ENCODE results near the gene MLPH.

Gene MLPH

GRCh38 chr2:237515621-237516275 is 28.7 kb downstream of the MLPH start:
- Histone ChIP-seq H3K4me1 (ENCODE audit: control insufficient read depth, low read depth, low read length) (no peaks in the 10 kb centered on the region), H3K56ac (ENCODE audit: low read length) (no peak overlapping the region), H3K4ac (ENCODE audit: low read depth, low read length) (no peak overlapping the region), H2AK5ac (ENCODE audit: low read length) (no peak overlapping the region), H3K27ac (ENCODE audit: low read depth, low read length) (no peak overlapping the region), H3K9ac (ENCODE audit: low read length) (no peak overlapping the region), H3K18ac (ENCODE audit: low read length) (no peak overlapping the region), H3K79me1 (ENCODE audit: low read length) (no peaks in the 10 kb centered on the region), H3K27me3 (ENCODE audit: insufficient read depth, low read length, poor library complexity) (no peaks in the 10 kb centered on the region), H3K36me3 (ENCODE audit: control insufficient read depth, insufficient read depth, low read length) (no peaks in the 10 kb centered on the region), H3K4me2 (ENCODE audit: low read length) (no peak overlapping the region), H2BK15ac (replicated peaks; ENCODE audit: low read depth) (no peak overlapping the region), H3K79me2 (ENCODE audit: control insufficient read depth, insufficient read depth, low read length) (no peaks in the 10 kb centered on the region), H4K8ac (ENCODE audit: low read depth, low read length) (no peak overlapping the region), H2BK120ac (ENCODE audit: low read depth, low read length) (no peak overlapping the region), H2BK5ac (ENCODE audit: low read length) (no peak overlapping the region), H3K23ac (ENCODE audit: low read length) (no peak overlapping the region), H4K5ac (ENCODE audit: low read length) (no peak overlapping the region), H3K4me3 (ENCODE audit: low read length) (no peak overlapping the region)
- no peak for DNase-seq
- WGBS (ENCODE audit: extremely low coverage, insufficient coverage, low lambda C conversion rate) = no CpG with 5 or more reads among the region's 6 CpGs

DNA sequence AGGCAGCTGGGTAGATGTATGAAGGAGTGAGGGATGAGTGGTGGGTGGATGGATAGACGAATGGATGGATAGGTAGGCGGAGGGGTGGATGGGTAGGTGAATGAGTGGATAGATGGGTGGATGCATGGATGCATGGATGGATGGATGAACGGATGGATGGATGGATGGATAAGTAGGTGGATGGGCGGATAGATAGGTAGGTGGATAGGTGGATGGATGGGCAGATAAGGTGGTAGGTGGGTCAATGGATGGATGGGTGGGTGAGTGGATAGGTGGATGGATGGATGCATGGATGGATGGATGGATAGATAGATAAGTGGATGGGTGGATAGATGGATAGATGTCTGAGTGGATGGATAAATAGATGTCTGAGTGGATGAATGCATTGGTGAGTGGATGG is 30.1 kb downstream of the MLPH start:
- DNase-seq = no peak
- Histone ChIP-seq H3K4me1 (ENCODE audit: control insufficient read depth, low read depth, low read length) (no peaks in the 10 kb centered on the region), H3K18ac (ENCODE audit: low read length) (no peak overlapping the region), H4K5ac (ENCODE audit: low read length) (no peak overlapping the region), H3K9ac (ENCODE audit: low read length) (no peak overlapping the region), H3K4ac (ENCODE audit: low read depth, low read length) (no peak overlapping the region), H2AK5ac (ENCODE audit: low read length) (no peak overlapping the region), H3K56ac (ENCODE audit: low read length) (no peak overlapping the region), H3K27ac (ENCODE audit: low read depth, low read length) (no peak overlapping the region), H3K4me3 (ENCODE audit: low read length) (no peak overlapping the region), H2BK5ac (ENCODE audit: low read length) (no peak overlapping the region), H2BK120ac (ENCODE audit: low read depth, low read length) (no peak overlapping the region), H3K27me3 (ENCODE audit: insufficient read depth, low read length, poor library complexity) (no peaks in the 10 kb centered on the region), H3K79me2 (ENCODE audit: control insufficient read depth, insufficient read depth, low read length) (no peaks in the 10 kb centered on the region), H2BK15ac (replicated peaks; ENCODE audit: low read depth) (no peak overlapping the region), H3K4me2 (ENCODE audit: low read length) (no peak overlapping the region), H3K36me3 (ENCODE audit: control insufficient read depth, insufficient read depth, low read length) (no peaks in the 10 kb centered on the region), H3K23ac (ENCODE audit: low read length) (no peak overlapping the region), H4K8ac (ENCODE audit: low read depth, low read length) (no peak overlapping the region), H3K79me1 (ENCODE audit: low read length) (no peaks in the 10 kb centered on the region)
- no CpG with 5 or more reads among the region's 4 CpGs for WGBS (ENCODE audit: extremely low coverage, insufficient coverage, low lambda C conversion rate)

- H3K27ac ChIP-seq (ENCODE audit: low read depth, low read length) = no peak overlapping the region
- H3K4me2 ChIP-seq (ENCODE audit: low read length) = no peak overlapping the region
These were observed 30.9 kb downstream of the MLPH start for GRCh38 chr2:237517990-237518389.

GRCh38 chr2:237519506-237520245 is 32.6 kb downstream of the MLPH start:
- H2AK5ac ChIP-seq (ENCODE audit: low read length) = no peak overlapping the region
- peaks cover 1% of the 10 kb centered on the region for H3K36me3 ChIP-seq (ENCODE audit: control insufficient read depth, insufficient read depth, low read length)
- H2BK120ac ChIP-seq (ENCODE audit: low read depth, low read length) = no peak overlapping the region
- H3K27ac ChIP-seq (ENCODE audit: low read depth, low read length) = no peak overlapping the region
- H3K27me3 ChIP-seq (ENCODE audit: insufficient read depth, low read length, poor library complexity) = no peaks in the 10 kb centered on the region
- WGBS (ENCODE audit: extremely low coverage, insufficient coverage, low lambda C conversion rate) = no CpG with 5 or more reads among the region's 14 CpGs
- no peak overlapping the region for H2BK5ac ChIP-seq (ENCODE audit: low read length)
- no peak overlapping the region for H3K4ac ChIP-seq (ENCODE audit: low read depth, low read length)
- no peak overlapping the region for H3K4me2 ChIP-seq (ENCODE audit: low read length)
- no peak for DNase-seq
- no peaks in the 10 kb centered on the region for H3K79me1 ChIP-seq (ENCODE audit: low read length)
- H3K79me2 ChIP-seq (ENCODE audit: control insufficient read depth, insufficient read depth, low read length) = no peaks in the 10 kb centered on the region
- H3K56ac ChIP-seq (ENCODE audit: low read length) = no peak overlapping the region
- no peaks in the 10 kb centered on the region for H3K4me1 ChIP-seq (ENCODE audit: control insufficient read depth, low read depth, low read length)
- H3K9ac ChIP-seq (ENCODE audit: low read length) = no peak overlapping the region
- H4K8ac ChIP-seq (ENCODE audit: low read depth, low read length) = no peak overlapping the region
- H3K4me3 ChIP-seq (ENCODE audit: low read length) = no peak overlapping the region
- H4K5ac ChIP-seq (ENCODE audit: low read length) = no peak overlapping the region
- H3K23ac ChIP-seq (ENCODE audit: low read length) = no peak overlapping the region
- no peak overlapping the region for H3K18ac ChIP-seq (ENCODE audit: low read length)
- H2BK15ac ChIP-seq (replicated peaks; ENCODE audit: low read depth) = no peak overlapping the region

More at GRCh38 chr2:237517990-237518389, 30.9 kb downstream of the MLPH start:
- Histone ChIP-seq H3K18ac (ENCODE audit: low read length) (no peak overlapping the region), H4K5ac (ENCODE audit: low read length) (no peak overlapping the region), H3K9ac (ENCODE audit: low read length) (no peak overlapping the region), H3K4ac (ENCODE audit: low read depth, low read length) (no peak overlapping the region), H3K23ac (ENCODE audit: low read length) (no peak overlapping the region), H2AK5ac (ENCODE audit: low read length) (no peak overlapping the region), H3K79me2 (ENCODE audit: control insufficient read depth, insufficient read depth, low read length) (no peaks in the 10 kb centered on the region), H2BK5ac (ENCODE audit: low read length) (no peak overlapping the region), H3K36me3 (ENCODE audit: control insufficient read depth, insufficient read depth, low read length) (no peaks in the 10 kb centered on the region), H3K4me1 (ENCODE audit: control insufficient read depth, low read depth, low read length) (no peaks in the 10 kb centered on the region), H3K4me3 (ENCODE audit: low read length) (no peak overlapping the region), H2BK120ac (ENCODE audit: low read depth, low read length) (no peak overlapping the region), H2BK15ac (replicated peaks; ENCODE audit: low read depth) (no peak overlapping the region), H3K79me1 (ENCODE audit: low read length) (no peaks in the 10 kb centered on the region), H3K56ac (ENCODE audit: low read length) (no peak overlapping the region), H3K27me3 (ENCODE audit: insufficient read depth, low read length, poor library complexity) (no peaks in the 10 kb centered on the region), H4K8ac (ENCODE audit: low read depth, low read length) (no peak overlapping the region)
- DNase-seq = no peak
- 100% methylated on average over 1 of the region's 1 CpG for WGBS (ENCODE audit: extremely low coverage, insufficient coverage, low lambda C conversion rate)

DNA sequence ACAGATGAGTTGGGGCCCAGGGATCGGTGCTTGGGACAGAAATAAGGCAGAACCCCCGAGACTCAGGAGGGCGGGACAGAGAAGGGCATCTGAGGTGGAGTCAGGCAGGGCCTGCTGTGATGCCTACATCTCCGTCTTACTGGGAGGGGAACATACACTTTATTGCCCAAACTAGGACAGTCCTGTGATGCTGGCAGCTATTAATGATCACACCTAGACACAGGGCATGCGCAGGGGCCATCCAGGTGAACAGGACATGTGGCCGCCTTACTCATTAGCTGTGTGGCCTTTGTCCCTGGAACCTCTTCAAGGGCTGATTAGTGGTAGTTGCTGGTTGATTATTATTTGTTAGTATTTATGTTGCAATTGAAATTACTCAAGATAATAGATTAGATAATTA is 33.2 kb downstream of the MLPH start:
- Histone ChIP-seq H3K4me1 (ENCODE audit: control insufficient read depth, low read depth, low read length) (no peaks in the 10 kb centered on the region), H3K4me2 (ENCODE audit: low read length) (no peak overlapping the region), H3K79me2 (ENCODE audit: control insufficient read depth, insufficient read depth, low read length) (no peaks in the 10 kb centered on the region), H3K18ac (ENCODE audit: low read length) (no peak overlapping the region), H3K79me1 (ENCODE audit: low read length) (no peaks in the 10 kb centered on the region), H2BK120ac (ENCODE audit: low read depth, low read length) (no peak overlapping the region), H2BK5ac (ENCODE audit: low read length) (no peak overlapping the region), H3K27ac (ENCODE audit: low read depth, low read length) (no peak overlapping the region), H3K9ac (ENCODE audit: low read length) (no peak overlapping the region), H4K5ac (ENCODE audit: low read length) (no peak overlapping the region), H3K4me3 (ENCODE audit: low read length) (no peak overlapping the region), H3K36me3 (ENCODE audit: control insufficient read depth, insufficient read depth, low read length) (peaks cover 1% of the 10 kb centered on the region), H3K4ac (ENCODE audit: low read depth, low read length) (no peak overlapping the region), H4K8ac (ENCODE audit: low read depth, low read length) (no peak overlapping the region), H3K23ac (ENCODE audit: low read length) (no peak overlapping the region), H2BK15ac (replicated peaks; ENCODE audit: low read depth) (no peak overlapping the region), H3K27me3 (ENCODE audit: insufficient read depth, low read length, poor library complexity) (no peaks in the 10 kb centered on the region), H3K56ac (ENCODE audit: low read length) (no peak overlapping the region), H2AK5ac (ENCODE audit: low read length) (no peak overlapping the region)
- no peak for DNase-seq
- no CpG with 5 or more reads among the region's 6 CpGs for WGBS (ENCODE audit: extremely low coverage, insufficient coverage, low lambda C conversion rate)
